ENCODE measurements around the gene RTKN2. TPM values are rescaled to one million over a fixed set of nuclear protein-coding genes. Genes with fewer than 3 reads are reported as not detected.

RTKN2 gene
- polyA plus RNA-seq, 1 of the 3 experiments (the other 2 are of a cell fraction) = 1.4 TPM

GRCh38 chr10:62170732-62171131, 97.9 kb downstream of the RTKN2 start (continued):
- TF ChIP-seq CTCF (IDR thresholded peaks at IDR 0.05) (no peak), USF2 (IDR thresholded peaks at IDR 0.05; ENCODE audit: borderline replicate concordance, low read depth, low read length) (no peak), FOXM1 (IDR thresholded peaks at IDR 0.05; ENCODE audit: low read depth) (no peak), NFIC (IDR thresholded peaks at IDR 0.05; ENCODE audit: borderline replicate concordance) (no peak), YY1 (IDR thresholded peaks at IDR 0.05; ENCODE audit: low read depth) (no peak), EZH2phosphoT487 (IDR thresholded peaks at IDR 0.05; ENCODE audit: borderline replicate concordance, low read depth) (no peak)

- H3K36me3 ChIP-seq (replicated peaks in 1 of 2; ENCODE audit: control insufficient read depth in 1 of 2, insufficient read depth in 2 of 2, low read length in 1 of 2) = no peaks in the 10 kb centered on the region
- H3K27me3 ChIP-seq (ENCODE audit: insufficient read depth) = no peaks in the 10 kb centered on the region
- peaks cover 3 to 8% of the 10 kb centered on the region in 2 experiments; a peak in 3 of 4 replicates for H3K4me1 ChIP-seq (ENCODE audit: control insufficient read depth in 1 of 2, insufficient read depth in 2 of 2, low read depth in 1 of 2, low read length in 1 of 2)
- H2AFZ ChIP-seq (ENCODE audit: low read depth) = peak overlapping the region; percentile 72; the same call in 1 of the 2 replicates
- H3K4me2 ChIP-seq = peak overlapping the region; percentile 17; the same call in 1 of the 2 replicates
- no peaks in the 10 kb centered on the region for H3F3A ChIP-seq (replicated peaks; ENCODE audit: insufficient read depth)
- POLR2A ChIA-PET = no interaction called here
- CTCF ChIA-PET = no interaction called here
- DNase-seq = no peak
- WGBS (ENCODE audit: low lambda C conversion rate) = 58% methylated on average over 4 of the region's 4 CpGs
- TF ChIP-seq USF1 (IDR thresholded peaks at IDR 0.05; ENCODE audit: borderline replicate concordance, low read depth) (no peak), PBX3 (IDR thresholded peaks at IDR 0.05) (peak; percentile 9; the same call in 1 of the 2 replicates)
- H3K9ac ChIP-seq = no peak overlapping the region
- H3K27ac ChIP-seq (ENCODE audit: low read depth in 2 of 2, low read length in 1 of 2) = peak overlapping the region in 1 of 2 experiments; percentile 17; a peak in 1 of 4 replicates
- no peaks in the 10 kb centered on the region for H3K9me2 ChIP-seq
- H3K9me3 ChIP-seq = no peaks in the 10 kb centered on the region
- H3K4me3 ChIP-seq (ENCODE audit: low read depth in 2 of 2, low read length in 1 of 2) = no peak overlapping the region
- H3K79me2 ChIP-seq (ENCODE audit: insufficient read depth) = no peaks in the 10 kb centered on the region
- no peaks in the 10 kb centered on the region for H4K20me1 ChIP-seq (ENCODE audit: insufficient read depth)
Measured at GRCh38 chr10:62166331-62167131, 102.1 kb downstream of the RTKN2 start.

- Histone ChIP-seq H3K4me3 (ENCODE audit: low read depth in 2 of 2, low read length in 1 of 2) (no peak overlapping the region), H3K9me2 (no peaks in the 10 kb centered on the region), H3K79me2 (ENCODE audit: insufficient read depth) (no peaks in the 10 kb centered on the region), H4K20me1 (ENCODE audit: insufficient read depth) (no peaks in the 10 kb centered on the region), H2AFZ (ENCODE audit: low read depth) (no peak overlapping the region), H3K27me3 (ENCODE audit: insufficient read depth) (no peaks in the 10 kb centered on the region), H3K27ac (ENCODE audit: low read depth in 2 of 2, low read length in 1 of 2) (peak overlapping the region in 1 of 2 experiments; percentile 17; a peak in 1 of 4 replicates), H3K4me1 (ENCODE audit: control insufficient read depth in 1 of 2, insufficient read depth in 2 of 2, low read depth in 1 of 2, low read length in 1 of 2) (peaks cover 3 to 8% of the 10 kb centered on the region in 2 experiments; a peak in 3 of 4 replicates), H3K4me2 (no peak overlapping the region), H3K9ac (no peak overlapping the region), H3K36me3 (replicated peaks in 1 of 2; ENCODE audit: control insufficient read depth in 1 of 2, insufficient read depth in 2 of 2, low read length in 1 of 2) (no peaks in the 10 kb centered on the region), H3K9me3 (no peaks in the 10 kb centered on the region), H3F3A (replicated peaks; ENCODE audit: insufficient read depth) (no peaks in the 10 kb centered on the region)
- TF ChIP-seq JUND (IDR thresholded peaks at IDR 0.05) = no peak
- no peak for TF ChIP-seq RXRA (IDR thresholded peaks at IDR 0.05; ENCODE audit: borderline replicate concordance, low read depth)
- no peak for TF ChIP-seq MXI1 (IDR thresholded peaks at IDR 0.05; ENCODE audit: low read depth, low read length)
- no peak for TF ChIP-seq MAX (IDR thresholded peaks at IDR 0.05; ENCODE audit: low read depth)
- no peak for TF ChIP-seq USF2 (IDR thresholded peaks at IDR 0.05; ENCODE audit: borderline replicate concordance, low read depth, low read length)
- TF ChIP-seq FOSL2 (IDR thresholded peaks at IDR 0.05; ENCODE audit: borderline replicate concordance, low read depth) = no peak
- TF ChIP-seq ZBTB33 (IDR thresholded peaks at IDR 0.05; ENCODE audit: borderline replicate concordance, low read depth) = no peak
- no peak for TF ChIP-seq ELF1 (IDR thresholded peaks at IDR 0.05)
- DNase-seq = no peak
- WGBS (ENCODE audit: low lambda C conversion rate) = 96% methylated on average over 4 of the region's 4 CpGs
- POLR2A ChIA-PET = no interaction called here
- CTCF ChIA-PET = no interaction called here
Measured at GRCh38 chr10:62165803-62166202, 102.8 kb downstream of the RTKN2 start.
